Activated CD8-positive, alpha-beta T cell treated with anti-CD3 and anti-CD28 coated beads, Interleukin-2, amount 10 ng/mL, durations not matched to agents 7 days and 5 days (primary cell): ENCODE data around the gene APLP2. TPM values are rescaled to one million over a fixed set of nuclear protein-coding genes. Genes with fewer than 3 reads are reported as not detected.

ENCODE experiments used
- ATAC-seq: fragments of 150-1000 bp; cut with Tn5 transposase; one replicate; pipeline ENCODE4 v1.10.0; 2021; ENCODE audit warnings: moderate library complexity
- CTCF ChIA-PET: fragments of 350-600 bp; sonication (Branson Sonifier 250); formaldehyde crosslinking; loops from one replicate; lab custom pipeline; 2021; ENCODE audit warnings: antibody characterized with exemption; lab: Charles Lee
- POLR2A ChIA-PET: fragments of 350-600 bp; sonication (Branson Sonifier 250); formaldehyde crosslinking; loops from one replicate; lab custom pipeline; 2021; ENCODE audit warnings: antibody characterized with exemption; lab: Charles Lee
- DNase-seq: peaks from one replicate; pipeline ENCODE4 v3.0.0-alpha.2; 2020
- H3K27ac Mint-ChIP-seq: one replicate; pipeline ENCODE4 v1.8.0; 2021; ENCODE audit warnings: mild to moderate bottlenecking, mixed read lengths
- H3K27me3 Mint-ChIP-seq: one replicate; pipeline ENCODE4 v1.8.0; 2021; ENCODE audit warnings: low read depth, mixed read lengths
- H3K36me3 Mint-ChIP-seq: one replicate; pipeline ENCODE4 v1.8.0; 2021; ENCODE audit warnings: low read depth, mixed read lengths
- H3K4me1 Mint-ChIP-seq: one replicate; pipeline ENCODE4 v1.8.0; 2021; ENCODE audit warnings: low read depth, mixed read lengths
- H3K4me3 Mint-ChIP-seq: one replicate; pipeline ENCODE4 v1.8.0; 2021; ENCODE audit warnings: mild to moderate bottlenecking, mixed read lengths
- H3K9me3 Mint-ChIP-seq: one replicate; pipeline ENCODE4 v1.8.0; 2022; ENCODE audit warnings: mixed read lengths; ENCODE audit not compliant: insufficient read depth
- total RNA-seq, 2 experiments: library from RNA; stranded (reverse); gene quantifications; one replicate each; pipeline ENCODE4 v1.2.3, GENCODE V29; 2021

APLP2 gene
- total RNA-seq, 2 experiments from 2014 or later = 16.5 to 17.0 TPM

GRCh38 chr11:130156108-130157022 lies 86.7 kb downstream of the APLP2 start:
- Mint-ChIP-seq H3K27ac (no peak overlapping the region), H3K9me3 (no peaks in the 10 kb centered on the region), H3K4me1 (peaks cover 7% of the 10 kb centered on the region), H3K4me3 (no peak overlapping the region), H3K36me3 (no peaks in the 10 kb centered on the region), H3K27me3 (peaks cover 45% of the 10 kb centered on the region)
- POLR2A ChIA-PET = no interaction called here
- CTCF ChIA-PET = interaction anchor here (1.5 kb wide), 1 partner anchor 56 kb away, joined by 3 read pairs; no protein-coding TSS in a partner anchor
- ATAC-seq (no peak), DNase-seq (no peak)

DNA sequence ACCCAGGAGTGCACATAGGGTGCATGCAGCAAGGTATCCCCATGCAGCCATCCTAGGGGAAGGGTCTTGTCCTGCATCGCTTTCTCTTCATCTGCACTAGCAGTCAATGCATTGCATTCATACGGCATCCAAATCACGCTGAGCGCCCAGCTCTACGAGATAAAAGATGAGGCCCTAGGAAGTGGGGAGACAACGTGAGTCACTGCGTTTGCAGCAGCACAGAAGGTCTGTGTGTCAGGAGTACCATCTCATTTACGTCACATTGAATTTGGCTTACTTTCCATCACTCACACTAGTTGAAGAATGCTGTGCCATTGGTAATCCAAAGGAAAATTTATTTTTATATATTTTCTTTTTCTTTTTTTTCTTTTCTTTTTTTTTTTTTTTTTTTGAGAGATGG lies 87.4 kb downstream of the APLP2 start:
- CTCF ChIA-PET = interaction anchor here (1.5 kb wide), 1 partner anchor 56 kb away, joined by 3 read pairs; no protein-coding TSS in a partner anchor
- H3K27me3 Mint-ChIP-seq = peaks cover 50% of the 10 kb centered on the region
- POLR2A ChIA-PET = no interaction called here
- no peak overlapping the region for H3K4me3 Mint-ChIP-seq
- H3K4me1 Mint-ChIP-seq = peaks cover 7% of the 10 kb centered on the region
- ATAC-seq (no peak), DNase-seq (no peak)
- no peaks in the 10 kb centered on the region for H3K36me3 Mint-ChIP-seq
- H3K27ac Mint-ChIP-seq = no peak overlapping the region
- no peaks in the 10 kb centered on the region for H3K9me3 Mint-ChIP-seq

DNA sequence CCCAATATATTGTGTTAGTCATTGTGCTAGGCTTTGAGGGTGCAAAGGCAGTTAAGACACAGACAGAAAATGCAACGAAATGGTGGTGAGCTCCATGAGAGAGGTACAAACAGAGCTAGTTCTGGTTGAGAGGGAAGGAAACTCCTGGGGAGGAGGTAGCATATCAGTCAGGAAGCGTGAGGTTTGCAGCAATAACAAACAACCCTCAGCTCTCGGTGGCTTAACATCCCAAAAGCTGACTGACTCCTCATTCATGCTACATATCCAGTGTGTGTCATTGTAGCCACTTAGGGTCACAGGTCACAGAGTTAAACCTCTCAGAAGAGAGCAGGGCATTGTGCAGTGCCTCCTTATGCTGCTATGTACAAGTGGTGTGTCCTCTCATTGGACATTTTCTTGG lies 88.1 kb downstream of the APLP2 start:
- POLR2A ChIA-PET = no interaction called here
- H3K36me3 Mint-ChIP-seq = no peaks in the 10 kb centered on the region
- no peak for DNase-seq
- no peak for ATAC-seq
- CTCF ChIA-PET = interaction anchor here (1.5 kb wide), 1 partner anchor 55 kb away, joined by 3 read pairs; no protein-coding TSS in a partner anchor
- H3K27ac Mint-ChIP-seq = no peak overlapping the region
- H3K4me1 Mint-ChIP-seq = peaks cover 7% of the 10 kb centered on the region
- H3K9me3 Mint-ChIP-seq = no peaks in the 10 kb centered on the region
- H3K27me3 Mint-ChIP-seq = peaks cover 56% of the 10 kb centered on the region
- no peak overlapping the region for H3K4me3 Mint-ChIP-seq

GRCh38 chr11:130159139-130159538 lies 89.4 kb downstream of the APLP2 start:
- Mint-ChIP-seq H3K27ac (no peak overlapping the region), H3K36me3 (no peaks in the 10 kb centered on the region), H3K4me1 (peaks cover 7% of the 10 kb centered on the region), H3K4me3 (no peak overlapping the region), H3K9me3 (no peaks in the 10 kb centered on the region), H3K27me3 (peaks cover 60% of the 10 kb centered on the region)
- DNase-seq = no peak
- POLR2A ChIA-PET = no interaction called here
- CTCF ChIA-PET = no interaction called here
- ATAC-seq = no peak

DNA sequence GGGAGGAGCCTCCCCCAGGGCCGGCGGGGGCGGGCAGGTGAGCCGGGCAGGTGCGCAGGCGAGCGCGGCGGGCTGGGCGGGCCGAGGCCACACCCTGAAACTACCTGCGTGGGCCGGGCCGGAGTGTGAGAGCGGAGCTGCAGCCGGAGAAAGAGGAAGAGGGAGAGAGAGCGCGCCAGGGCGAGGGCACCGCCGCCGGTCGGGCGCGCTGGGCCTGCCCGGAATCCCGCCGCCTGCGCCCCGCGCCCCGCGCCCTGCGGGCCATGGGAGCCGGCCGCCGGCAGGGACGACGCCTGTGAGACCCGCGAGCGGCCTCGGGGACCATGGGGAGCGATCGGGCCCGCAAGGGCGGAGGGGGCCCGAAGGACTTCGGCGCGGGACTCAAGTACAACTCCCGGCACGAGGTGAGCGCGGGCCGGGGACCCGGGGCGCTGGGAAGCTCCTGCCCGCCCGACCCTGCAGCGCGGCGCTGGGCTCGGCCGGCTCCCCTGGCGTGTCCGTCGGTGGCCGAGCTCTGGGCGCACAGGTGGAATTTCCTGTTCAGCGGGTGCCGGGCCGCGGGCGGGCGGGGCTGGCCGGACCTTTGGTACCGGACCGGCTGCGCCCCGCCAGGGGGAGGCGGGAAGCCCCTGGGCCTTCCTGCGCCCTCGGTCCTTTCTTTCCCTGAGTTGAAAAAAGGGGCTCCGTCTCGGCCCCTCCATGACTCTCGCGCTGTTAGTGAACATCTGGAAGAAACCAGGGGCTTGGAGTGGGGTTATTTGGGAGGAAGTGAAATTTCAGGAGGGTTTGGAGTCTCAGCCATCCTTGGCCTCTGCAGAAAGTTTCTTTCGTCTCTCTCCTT lies 90.2 kb downstream of the APLP2 start, which contains the start of gene ST14:
Gene ST14 (plus strand): TSS at position 126 of the 841 bp plus-strand sequence. CDS start 198 bp downstream, at position 324.
- peaks cover 56% of the 10 kb centered on the region for H3K27me3 Mint-ChIP-seq
- no peaks in the 10 kb centered on the region for H3K9me3 Mint-ChIP-seq
- ChIA-PET POLR2A (no interaction called here), CTCF (no interaction called here)
- no peak for DNase-seq
- H3K36me3 Mint-ChIP-seq = no peaks in the 10 kb centered on the region
- no peak within 1 kb of the TSS for H3K27ac Mint-ChIP-seq
- H3K4me1 Mint-ChIP-seq = peaks cover 7% of the 10 kb centered on the region
- peak within 1 kb of the TSS; percentile 25 for H3K4me3 Mint-ChIP-seq
- ATAC-seq = peak; percentile 25

- no peak for ATAC-seq
- H3K36me3 Mint-ChIP-seq = no peaks in the 10 kb centered on the region
- H3K4me3 Mint-ChIP-seq = peak overlapping the region; percentile 25
- ChIA-PET POLR2A (no interaction called here), CTCF (no interaction called here)
- no peak overlapping the region for H3K27ac Mint-ChIP-seq
- H3K4me1 Mint-ChIP-seq = peaks cover 7% of the 10 kb centered on the region
- DNase-seq = no peak
- no peaks in the 10 kb centered on the region for H3K9me3 Mint-ChIP-seq
- H3K27me3 Mint-ChIP-seq = peaks cover 60% of the 10 kb centered on the region
Measured at GRCh38 chr11:130160498-130161155, 90.9 kb downstream of the APLP2 start.

DNA sequence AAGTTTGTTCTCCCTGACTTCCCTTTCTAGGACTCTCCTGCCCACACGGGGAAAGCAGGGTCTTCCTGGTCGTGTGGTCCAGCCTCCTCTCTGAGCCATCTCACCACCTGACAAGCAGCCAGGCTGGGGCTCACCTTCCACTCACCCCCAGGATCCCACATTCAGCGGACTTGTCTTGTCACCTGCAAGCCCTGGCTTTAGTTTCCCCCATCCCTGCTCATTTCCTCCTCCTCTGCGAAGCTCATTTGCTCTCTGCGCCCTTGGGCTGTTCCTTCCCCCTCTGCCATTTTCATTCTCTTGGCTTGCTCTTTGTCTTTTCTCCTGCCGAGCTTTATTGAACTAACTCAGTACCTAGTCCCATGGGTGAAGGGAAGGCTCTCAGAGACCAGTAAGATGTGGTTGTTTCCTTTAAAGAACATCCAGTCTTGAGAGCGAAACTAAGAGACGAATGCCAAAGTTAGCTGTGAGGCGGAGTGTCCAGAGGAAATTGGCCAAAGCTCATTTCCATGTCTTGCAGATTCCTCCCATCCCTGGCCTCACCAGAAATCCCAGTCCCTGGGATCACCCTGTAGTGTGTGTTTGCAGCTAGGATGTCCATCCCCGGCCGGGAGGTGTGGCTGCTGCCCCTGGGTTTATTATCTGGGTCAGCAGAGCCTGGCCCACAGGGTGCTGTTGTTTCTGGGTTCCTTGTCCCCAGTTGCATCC lies 91.9 kb downstream of the APLP2 start:
- H3K36me3 Mint-ChIP-seq = no peaks in the 10 kb centered on the region
- CTCF ChIA-PET = no interaction called here
- no peak for DNase-seq
- POLR2A ChIA-PET = no interaction called here
- no peak overlapping the region for H3K4me3 Mint-ChIP-seq
- H3K4me1 Mint-ChIP-seq = peaks cover 7% of the 10 kb centered on the region
- H3K27me3 Mint-ChIP-seq = peaks cover 60% of the 10 kb centered on the region
- no peak overlapping the region for H3K27ac Mint-ChIP-seq
- H3K9me3 Mint-ChIP-seq = no peaks in the 10 kb centered on the region
- no peak for ATAC-seq

DNA sequence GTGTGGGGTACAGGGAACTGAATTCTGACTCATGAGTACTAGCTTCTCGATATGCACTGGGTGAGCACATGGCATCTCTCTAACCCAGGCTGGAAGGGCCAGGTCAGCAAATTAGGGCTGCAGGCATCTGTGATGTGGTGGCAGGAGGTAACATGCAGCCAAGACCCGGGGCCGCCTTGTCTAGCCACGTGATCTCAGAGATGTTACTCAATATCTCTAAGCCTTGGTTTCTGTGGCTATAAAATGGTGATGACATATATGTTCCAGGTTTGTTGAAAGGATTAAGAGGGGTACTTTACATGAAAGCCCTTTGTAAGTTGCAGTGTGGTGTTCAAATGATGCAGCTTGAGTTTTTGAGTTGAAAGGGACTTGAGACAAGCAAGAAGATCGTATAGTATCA lies 93.0 kb downstream of the APLP2 start:
- POLR2A ChIA-PET = no interaction called here

GRCh38 chr11:130163346-130164220 lies 93.9 kb downstream of the APLP2 start:
- ChIA-PET CTCF (no interaction called here), POLR2A (no interaction called here)
- Mint-ChIP-seq H3K4me1 (peaks cover 7% of the 10 kb centered on the region), H3K27ac (no peak overlapping the region), H3K36me3 (no peaks in the 10 kb centered on the region), H3K4me3 (no peak overlapping the region), H3K27me3 (peaks cover 52% of the 10 kb centered on the region), H3K9me3 (no peaks in the 10 kb centered on the region)
- ATAC-seq (no peak), DNase-seq (no peak)

More for the DNA sequence above, 93.0 kb downstream of the APLP2 start:
- DNase-seq = no peak
- H3K36me3 Mint-ChIP-seq = no peaks in the 10 kb centered on the region
- peaks cover 7% of the 10 kb centered on the region for H3K4me1 Mint-ChIP-seq
- H3K27ac Mint-ChIP-seq = no peak overlapping the region
- no peaks in the 10 kb centered on the region for H3K9me3 Mint-ChIP-seq
- CTCF ChIA-PET = no interaction called here
- peaks cover 55% of the 10 kb centered on the region for H3K27me3 Mint-ChIP-seq
- ATAC-seq = no peak
- no peak overlapping the region for H3K4me3 Mint-ChIP-seq

DNA sequence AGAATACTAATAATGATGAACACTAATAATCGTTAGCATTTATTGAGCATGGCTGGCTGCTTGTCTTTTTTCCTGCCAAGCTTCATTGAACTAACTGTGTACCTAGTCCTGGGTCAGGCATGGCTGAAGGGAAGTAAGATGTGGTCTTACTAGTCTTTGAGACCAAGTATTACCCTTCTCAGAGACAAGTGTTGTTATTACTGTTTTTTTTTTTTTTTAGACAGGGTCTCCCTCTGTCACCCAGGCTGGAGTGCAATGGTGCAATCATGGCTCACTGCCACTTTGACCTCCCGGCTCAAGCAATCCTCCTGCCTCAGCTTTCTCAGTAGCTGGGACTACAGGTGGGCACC lies 94.5 kb downstream of the APLP2 start:
- no peak for ATAC-seq
- CTCF ChIA-PET = no interaction called here
- H3K4me1 Mint-ChIP-seq = peaks cover 5% of the 10 kb centered on the region

More for the DNA sequence above, 94.5 kb downstream of the APLP2 start:
- no peak overlapping the region for H3K27ac Mint-ChIP-seq
- POLR2A ChIA-PET = no interaction called here
- no peaks in the 10 kb centered on the region for H3K36me3 Mint-ChIP-seq
- peaks cover 46% of the 10 kb centered on the region for H3K27me3 Mint-ChIP-seq
- H3K4me3 Mint-ChIP-seq = no peak overlapping the region
- no peak for DNase-seq
- no peaks in the 10 kb centered on the region for H3K9me3 Mint-ChIP-seq
